Panc1 (cell line): ENCODE measurements around the gene ATF6B. TPM values are rescaled to one million over a fixed set of nuclear protein-coding genes. Genes with fewer than 3 reads are reported as not detected.

Experiments
- ATAC-seq: fragments of 200-7000 bp; cut with Tn5 transposase; 2 replicates; pipeline ENCODE4 v1.9.1; 2020; ENCODE audit warnings: mild to moderate bottlenecking, moderate library complexity
- BruUV-seq: library from RNA; stranded (reverse); fragments of 400-500 nt; replicated peaks from 2 replicates; lab custom pipeline; 2021; lab: Mats Ljungman, UMichigan
- CTCF ChIA-PET: fragments of 300-600 bp; sonication (Branson Sonifier 250); formaldehyde crosslinking; loops from one replicate; lab custom pipeline; 2022; ENCODE audit warnings: antibody characterized with exemption; lab: Charles Lee
- POLR2A ChIA-PET: fragments of 300-600 bp; sonication (Branson Sonifier 250); formaldehyde crosslinking; loops from one replicate; lab custom pipeline; 2022; ENCODE audit warnings: antibody characterized with exemption; lab: Charles Lee
- DNase-seq: peaks from one replicate; pipeline ENCODE4 v3.0.0-alpha.2; 2010; ENCODE audit warnings: low read depth, low spot score
- H3K27ac ChIP-seq: 2 replicates; pipeline ENCODE4 v1.5.1; 2011; ENCODE audit warnings: mild to moderate bottlenecking, low read length, inconsistent platforms
- H3K27me3 ChIP-seq: fragments of 200-500 bp; sonication (Bioruptor generic); 2 replicates; pipeline ENCODE4 v1.6.0; 2014; ENCODE audit warnings: low read length, inconsistent platforms; ENCODE audit not compliant: control insufficient read depth, insufficient read depth
- H3K36me3 ChIP-seq: fragments of 200-500 bp; sonication (Bioruptor generic); 2 replicates; pipeline ENCODE4 v1.5.1; 2014; ENCODE audit warnings: inconsistent platforms, mild to moderate bottlenecking, low read length, moderate library complexity; ENCODE audit not compliant: control insufficient read depth, insufficient read depth
- H3K4me1 ChIP-seq: 2 replicates; pipeline ENCODE4 v1.5.1; 2011; ENCODE audit warnings: inconsistent platforms, mild to moderate bottlenecking, low read length, moderate library complexity; ENCODE audit not compliant: control insufficient read depth, insufficient read depth
- H3K4me3 ChIP-seq, 2 experiments: 2 replicates each; pipeline ENCODE4 v1.5.1; 2011 to 2012; ENCODE audit warnings: low read depth in 2 of 2, low read length in 2 of 2, mild to moderate bottlenecking in 2 of 2, inconsistent platforms in 1 of 2, moderate library complexity in 1 of 2
- H3K9me3 ChIP-seq: fragments of 200-500 bp; sonication (Bioruptor generic); 2 replicates; pipeline ENCODE4 v1.5.1; 2014; ENCODE audit warnings: low read depth, mild to moderate bottlenecking, inconsistent platforms, low read length, moderate library complexity; ENCODE audit not compliant: control insufficient read depth, insufficient read depth
- CTCF ChIP-seq: fragments of 450-650 bp; IDR thresholded peaks from 2 replicates; pipeline ENCODE4 v1.5.1; 2017; ENCODE audit warnings: mild to moderate bottlenecking
- POLR2AphosphoS5 ChIP-seq: IDR thresholded peaks from 2 replicates; pipeline ENCODE4 v1.6.1; 2012; ENCODE audit warnings: mild to moderate bottlenecking, low read depth, low read length, moderate library complexity
- REST ChIP-seq, 2 experiments: IDR thresholded peaks; 2 replicates each; pipeline ENCODE4 v1.6.1; 2011 to 2012; ENCODE audit warnings: low read depth in 2 of 2, control low read depth in 1 of 2, low read length in 1 of 2, mild to moderate bottlenecking in 1 of 2, moderate library complexity in 1 of 2; ENCODE audit not compliant: insufficient read depth in 1 of 2
- SIN3A ChIP-seq: IDR thresholded peaks from 2 replicates; pipeline ENCODE4 v1.6.1; 2012; ENCODE audit warnings: low read depth, mild to moderate bottlenecking, low read length, moderate library complexity, borderline replicate concordance; ENCODE audit not compliant: insufficient read depth
- TCF7L2 ChIP-seq: IDR thresholded peaks from 2 replicates; pipeline ENCODE4 v1.6.1; 2011; ENCODE audit warnings: mild to moderate bottlenecking, low read depth, low read length, inconsistent platforms
- in situ Hi-C: cut with HindIII; loops from 2 replicates; pipeline ENCODE4 v1.10.0; 2016; ENCODE audit warnings: low sequenced_read_pairs, low pct_unique_long_range_greater_than_20kb
- intact Hi-C: fragments of 100-400 bp; cut with micrococcal nuclease; formaldehyde crosslinking; loops from one replicate; pipeline ENCODE4 v1.10.0; 2022; ENCODE audit not compliant: unreplicated experiment
- total RNA-seq: library from RNA; stranded (reverse); gene quantifications from one replicate; pipeline ENCODE4 v1.2.1, GENCODE V29; 2021; ENCODE audit not compliant: unreplicated experiment

ATF6B gene
- total RNA-seq, 1 experiment from 2014 or later, result 127 TPM

GRCh38 chr6:32083812-32084768 lies 44.0 kb downstream of the ATF6B start:
- BruUV-seq, result no TSS peak
- no peaks in the 10 kb centered on the region for H3K4me1 ChIP-seq
- H3K9me3 ChIP-seq, result no peaks in the 10 kb centered on the region
- DNase-seq (no peak), ATAC-seq (no peak)
- CTCF ChIA-PET, result interaction anchor here (0.6 kb wide), 1 partner anchor 14 kb away, joined by 4 read pairs; no protein-coding TSS in a partner anchor
- H3K27ac ChIP-seq, result no peak overlapping the region
- TF ChIP-seq CTCF, result no peak
- no peaks in the 10 kb centered on the region for H3K36me3 ChIP-seq
- no peaks in the 10 kb centered on the region for H3K27me3 ChIP-seq
- intact Hi-C loops (no loop called here), in situ Hi-C loops (no loop called here)
- POLR2A ChIA-PET, result no interaction called here
- no peak overlapping the region for H3K4me3 ChIP-seq

GRCh38 chr6:32082935-32083334 lies 45.1 kb downstream of the ATF6B start:
- intact Hi-C loops (no loop called here), in situ Hi-C loops (no loop called here)
- Histone ChIP-seq H3K4me3 (no peak overlapping the region), H3K36me3 (no peaks in the 10 kb centered on the region), H3K4me1 (no peaks in the 10 kb centered on the region), H3K27me3 (no peaks in the 10 kb centered on the region), H3K27ac (no peak overlapping the region), H3K9me3 (no peaks in the 10 kb centered on the region)
- CTCF ChIA-PET, result no interaction called here
- ATAC-seq (no peak), DNase-seq (no peak)
- POLR2A ChIA-PET, result no interaction called here
- no peak for TF ChIP-seq POLR2AphosphoS5
- no peak for TF ChIP-seq TCF7L2
- no peak for TF ChIP-seq REST (IDR thresholded peaks at IDR 0.05; ENCODE audit: insufficient read depth in 1 of 2, low read depth in 2 of 2, low read length in 1 of 2)
- TF ChIP-seq SIN3A, result no peak
- TF ChIP-seq CTCF, result no peak
- no TSS peak for BruUV-seq
